IMR-90 (cell line): Measurements from ENCODE around the gene DYNC1H1. TPM values are rescaled to one million over a fixed set of nuclear protein-coding genes. Genes with fewer than 3 reads are reported as not detected.

Experiments
- ATAC-seq: fragments of 200-7000 bp; cut with Tn5 transposase; 2 replicates; pipeline ENCODE4 v1.9.1; 2020; ENCODE audit warnings: low read depth, mild to moderate bottlenecking, moderate library complexity
- BruUV-seq: library from RNA; stranded (reverse); fragments of 400-500 nt; replicated peaks from 2 replicates; lab custom pipeline; 2021; lab: Mats Ljungman, UMichigan
- CTCF ChIA-PET: fragments of 300-600 bp; formaldehyde crosslinking; extraction: SDS; loops from one replicate; lab custom pipeline; 2021; ENCODE audit warnings: antibody characterized with exemption; lab: Yijun Ruan, JAX
- POLR2A ChIA-PET: fragments of 300-600 bp; sonication (Branson Sonifier 250); formaldehyde crosslinking; loops from one replicate; lab custom pipeline; 2022; ENCODE audit warnings: antibody characterized with exemption; ENCODE audit not compliant: unreplicated experiment; lab: Charles Lee
- DNase-seq: peaks from one replicate; pipeline ENCODE4 v3.0.0; 2013
- H2AFZ ChIP-seq: replicated peaks from 2 replicates; pipeline ENCODE3; 2013; ENCODE audit warnings: low read length, mild to moderate bottlenecking; ENCODE audit not compliant: poor library complexity
- H2AK5ac ChIP-seq: 2 replicates; pipeline ENCODE4 v1.6.1; 2013; ENCODE audit warnings: low read depth, low read length, inconsistent platforms
- H2AK9ac ChIP-seq: replicated peaks from 2 replicates; pipeline ENCODE3; 2013; ENCODE audit warnings: mild to moderate bottlenecking, low read depth, low read length, moderate library complexity; ENCODE audit not compliant: poor library complexity
- H2BK120ac ChIP-seq: 2 replicates; pipeline ENCODE4 v1.6.1; 2013; ENCODE audit warnings: low read depth, low read length, inconsistent platforms
- H2BK15ac ChIP-seq: 3 replicates; pipeline ENCODE4 v1.6.1; 2013; ENCODE audit warnings: low read depth, low read length, inconsistent platforms
- H2BK20ac ChIP-seq: 2 replicates; pipeline ENCODE4 v1.6.1; 2013; ENCODE audit warnings: low read depth, mild to moderate bottlenecking, inconsistent platforms, low read length, moderate library complexity
- H2BK5ac ChIP-seq: 2 replicates; pipeline ENCODE4 v1.6.1; 2013; ENCODE audit warnings: mild to moderate bottlenecking, low read depth, low read length, inconsistent platforms; ENCODE audit not compliant: poor library complexity, severe bottlenecking
- H3K14ac ChIP-seq: replicated peaks from 2 replicates; pipeline ENCODE4 v1.6.1; 2013; ENCODE audit warnings: low read depth, low read length, inconsistent platforms
- H3K18ac ChIP-seq: 2 replicates; pipeline ENCODE4 v1.6.1; 2013; ENCODE audit warnings: low read depth, low read length, control low read depth
- H3K23ac ChIP-seq: 2 replicates; pipeline ENCODE4 v1.6.1; 2013; ENCODE audit warnings: low read depth, low read length, inconsistent platforms
- H3K27ac ChIP-seq: 2 replicates; pipeline ENCODE4 v1.5.1; 2013; ENCODE audit warnings: mild to moderate bottlenecking, control low read depth, low read length; ENCODE audit not compliant: insufficient read depth
- H3K27me3 ChIP-seq: 2 replicates; pipeline ENCODE4 v1.6.1; 2013; ENCODE audit warnings: low read length; ENCODE audit not compliant: control insufficient read depth, insufficient read depth
- H3K36me3 ChIP-seq: 2 replicates; pipeline ENCODE4 v1.6.1; 2013; ENCODE audit warnings: low read length, mixed read lengths; ENCODE audit not compliant: control insufficient read depth, insufficient read depth
- H3K4ac ChIP-seq: 2 replicates; pipeline ENCODE4 v1.6.1; 2013; ENCODE audit warnings: low read depth, low read length, inconsistent platforms
- H3K4me1 ChIP-seq: 2 replicates; pipeline ENCODE4 v1.6.1; 2013; ENCODE audit warnings: low read length, mixed read lengths; ENCODE audit not compliant: control insufficient read depth, insufficient read depth
- H3K4me2 ChIP-seq: 2 replicates; pipeline ENCODE4 v1.6.1; 2013; ENCODE audit warnings: low read depth, mild to moderate bottlenecking, control low read depth, low read length, moderate library complexity
- H3K4me3 ChIP-seq: 2 replicates; pipeline ENCODE4 v1.5.1; 2013; ENCODE audit warnings: low read depth, mild to moderate bottlenecking, control low read depth, low read length, moderate library complexity; ENCODE audit not compliant: insufficient read depth
- H3K56ac ChIP-seq: 2 replicates; pipeline ENCODE4 v1.6.1; 2013; ENCODE audit warnings: low read length, inconsistent platforms; ENCODE audit not compliant: insufficient read depth; ENCODE audit errors: extremely low read depth
- H3K79me1 ChIP-seq, 2 experiments: 2 replicates each; pipeline ENCODE4 v1.6.1; 2013; ENCODE audit warnings: low read length in 2 of 2, inconsistent platforms in 1 of 2, low read depth in 1 of 2
- H3K9ac ChIP-seq: 2 replicates; pipeline ENCODE4 v1.6.1; 2013; ENCODE audit warnings: low read depth, low read length, control low read depth
- H3K9me1 ChIP-seq: 2 replicates; pipeline ENCODE4 v1.6.1; 2013; ENCODE audit warnings: low read length, inconsistent platforms; ENCODE audit not compliant: insufficient read depth
- H3K9me3 ChIP-seq: 2 replicates; pipeline ENCODE4 v1.6.1; 2013; ENCODE audit warnings: low read length; ENCODE audit not compliant: control insufficient read depth, insufficient read depth
- H4K20me1 ChIP-seq: 2 replicates; pipeline ENCODE4 v1.6.1; 2013; ENCODE audit warnings: low read length, inconsistent platforms; ENCODE audit not compliant: insufficient read depth
- H4K5ac ChIP-seq: 2 replicates; pipeline ENCODE4 v1.6.1; 2013; ENCODE audit warnings: mild to moderate bottlenecking, low read depth, low read length, control low read depth
- H4K8ac ChIP-seq, 2 experiments: 2 replicates each; pipeline ENCODE4 v1.6.1; 2013; ENCODE audit warnings: low read depth in 2 of 2, low read length in 2 of 2, control low read depth in 1 of 2, inconsistent platforms in 1 of 2
- H4K91ac ChIP-seq: 2 replicates; pipeline ENCODE4 v1.6.1; 2013; ENCODE audit warnings: low read depth, low read length, inconsistent platforms; ENCODE audit not compliant: insufficient read depth
- ELK1 ChIP-seq: fragments of 150-350 bp; IDR thresholded peaks from 2 replicates; pipeline ENCODE4 v1.6.1; 2016; ENCODE audit warnings: low read depth, mild to moderate bottlenecking, low read length, moderate library complexity, borderline replicate concordance
- WGBS, 2 experiments: methylation state at CpG; one replicate each; pipeline versions ENCODE4 v1.1.5 to v1.1.7; 2013; ENCODE audit warnings: missing lambda C conversion rate in 2 of 2; ENCODE audit not compliant: insufficient read length in 1 of 2; ENCODE audit errors: extremely low coverage in 2 of 2; 5-methylcytosine and 5-hydroxymethylcytosine counted together
- dilution Hi-C: fragments of 300-500 bp; cut with HindIII; formaldehyde crosslinking; loops from one replicate; pipeline ENCODE4 v1.14.3; 2018; ENCODE audit warnings: low sequenced_read_pairs; ENCODE audit not compliant: unreplicated experiment
- in situ Hi-C: fragments of 300-500 bp; cut with MboI; formaldehyde crosslinking; loops from 3 replicates; pipeline ENCODE4 v1.14.3; 2019; ENCODE audit warnings: low sequenced_read_pairs, inconsistent platforms, mixed read lengths
- intact Hi-C: fragments of 100-400 bp; cut with micrococcal nuclease; formaldehyde crosslinking; loops from 2 replicates; pipeline ENCODE4 v1.10.0; 2022
- polyA plus RNA-seq, 3 experiments: library from polyadenylated mRNA; depleted of rRNA; stranded (reverse); fragments of >200 nt; gene quantifications; 2 replicates each; pipeline ENCODE4 v1.2.3, GENCODE V29; 2012; ENCODE audit warnings: low replicate concordance in 1 of 3
- total RNA-seq: library from RNA; depleted of rRNA; stranded (reverse); fragments of >200 nt; gene quantifications from 2 replicates; pipeline ENCODE4 v1.2.3, GENCODE V29; 2012
- TF ChIP-seq, protein P1 (sequence below): conservative IDR thresholded peaks from 2 replicates; pipeline ENCODE4 v1.5.1; 2012; ENCODE audit warnings: mild to moderate bottlenecking, low read depth, low read length, improper control_type of control experiment

Gene DYNC1H1
- total and polyA plus RNA-seq, 2 of the 4 experiments (the other 2 are of a cell fraction) = 240 to 670 TPM

DNA sequence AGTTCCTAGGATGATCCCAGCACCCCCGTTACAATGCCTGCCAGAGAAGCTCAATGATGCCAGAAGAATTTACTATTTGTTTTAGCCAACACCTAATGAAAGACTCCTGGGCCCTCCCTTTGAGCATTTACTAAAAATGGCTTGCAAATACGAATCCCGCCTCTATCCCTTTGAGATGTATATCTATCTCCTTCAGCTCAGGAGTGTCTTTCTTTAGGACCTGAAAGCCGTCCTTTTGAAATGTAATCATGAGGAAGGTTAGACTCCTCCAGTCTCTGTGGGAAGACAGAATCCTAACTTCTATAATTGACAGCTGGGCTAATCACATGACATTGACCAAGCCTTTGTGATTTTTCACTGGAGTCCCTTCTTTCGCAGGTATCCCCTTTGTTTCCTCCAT, 19.2 kb upstream of the DYNC1H1 start:
- Histone ChIP-seq H3K9ac (no peak overlapping the region), H4K20me1 (no peaks in the 10 kb centered on the region), H4K8ac (no peak overlapping the region), H3K4me3 (no peak overlapping the region), H4K5ac (no peak overlapping the region), H2BK20ac (no peak overlapping the region), H3K4ac (no peak overlapping the region), H2AK5ac (no peak overlapping the region), H3K36me3 (no peaks in the 10 kb centered on the region), H3K14ac (no peak overlapping the region), H3K4me1 (peaks cover 7% of the 10 kb centered on the region; the same call in 1 of the 2 replicates), H2BK120ac (no peak overlapping the region), H3K18ac (no peak overlapping the region), H4K91ac (no peak overlapping the region), H3K9me1 (0 out of 2 replicates have a peak, but pooled peaks cover 3% of the 10 kb centered on the region), H3K9me3 (no peaks in the 10 kb centered on the region), H3K79me1 (peaks cover 9 to 19% of the 10 kb centered on the region in 2 experiments), H3K23ac (no peak overlapping the region), H3K4me2 (no peak overlapping the region), H2BK5ac (no peak overlapping the region), H2BK15ac (no peak overlapping the region), H3K27ac (no peak overlapping the region), H2AK9ac (no peak overlapping the region), H3K56ac (no peak overlapping the region), H2AFZ (no peak overlapping the region), H3K27me3 (peaks cover 2% of the 10 kb centered on the region; the same call in 1 of the 2 replicates)
- no TSS peak for BruUV-seq
- in situ Hi-C loops = no loop called here
- CTCF ChIA-PET = no interaction called here
- WGBS, 2 experiments = no CpG with 5 or more reads among the region's 5 CpGs
- intact Hi-C loops = no loop called here
- DNase-seq (no peak), ATAC-seq (no peak)
- POLR2A ChIA-PET = interaction anchor here (0.7 kb wide), 1 partner anchor 15 kb away, joined by 5 read pairs; no protein-coding TSS in a partner anchor
- TF ChIP-seq, protein P1, sequence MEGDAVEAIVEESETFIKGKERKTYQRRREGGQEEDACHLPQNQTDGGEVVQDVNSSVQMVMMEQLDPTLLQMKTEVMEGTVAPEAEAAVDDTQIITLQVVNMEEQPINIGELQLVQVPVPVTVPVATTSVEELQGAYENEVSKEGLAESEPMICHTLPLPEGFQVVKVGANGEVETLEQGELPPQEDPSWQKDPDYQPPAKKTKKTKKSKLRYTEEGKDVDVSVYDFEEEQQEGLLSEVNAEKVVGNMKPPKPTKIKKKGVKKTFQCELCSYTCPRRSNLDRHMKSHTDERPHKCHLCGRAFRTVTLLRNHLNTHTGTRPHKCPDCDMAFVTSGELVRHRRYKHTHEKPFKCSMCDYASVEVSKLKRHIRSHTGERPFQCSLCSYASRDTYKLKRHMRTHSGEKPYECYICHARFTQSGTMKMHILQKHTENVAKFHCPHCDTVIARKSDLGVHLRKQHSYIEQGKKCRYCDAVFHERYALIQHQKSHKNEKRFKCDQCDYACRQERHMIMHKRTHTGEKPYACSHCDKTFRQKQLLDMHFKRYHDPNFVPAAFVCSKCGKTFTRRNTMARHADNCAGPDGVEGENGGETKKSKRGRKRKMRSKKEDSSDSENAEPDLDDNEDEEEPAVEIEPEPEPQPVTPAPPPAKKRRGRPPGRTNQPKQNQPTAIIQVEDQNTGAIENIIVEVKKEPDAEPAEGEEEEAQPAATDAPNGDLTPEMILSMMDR = no peak
- TF ChIP-seq ELK1 = no peak
- dilution Hi-C loops = no loop called here
